ENCODE measurements around the gene HS6ST2.

The HS6ST2 gene

GRCh38 chrX:132673331-132673730, 285.1 kb downstream of the HS6ST2 start:
- no peak for DNase-seq (ENCODE audit: low read depth)

GRCh38 chrX:132671229-132671641, 287.2 kb downstream of the HS6ST2 start:
- no peak for DNase-seq (ENCODE audit: low read depth)

GRCh38 chrX:132669142-132669541, 289.3 kb downstream of the HS6ST2 start:
- no peak for DNase-seq (ENCODE audit: low read depth)

GRCh38 chrX:132668178-132668577, 290.3 kb downstream of the HS6ST2 start:
- no peak for DNase-seq (ENCODE audit: low read depth)

- no peak for DNase-seq (ENCODE audit: low read depth)
Measured at GRCh38 chrX:132665676-132666075, 292.8 kb downstream of the HS6ST2 start.

GRCh38 chrX:132664273-132664672, 294.2 kb downstream of the HS6ST2 start:
- no peak for DNase-seq (ENCODE audit: low read depth)

GRCh38 chrX:132662844-132663243, 295.6 kb downstream of the HS6ST2 start:
- no peak for DNase-seq (ENCODE audit: low read depth)

GRCh38 chrX:132657876-132658275, 300.6 kb downstream of the HS6ST2 start:
- DNase-seq (ENCODE audit: low read depth) = no peak

GRCh38 chrX:132652871-132653270, 305.6 kb downstream of the HS6ST2 start:
- DNase-seq (ENCODE audit: low read depth) = no peak

GRCh38 chrX:132651421-132652086, 306.9 kb downstream of the HS6ST2 start:
- DNase-seq (ENCODE audit: low read depth) = no peak

GRCh38 chrX:132648895-132649294, 309.5 kb downstream of the HS6ST2 start:
- DNase-seq (ENCODE audit: low read depth) = peak; percentile 65

- DNase-seq (ENCODE audit: low read depth) = no peak
Measured at GRCh38 chrX:132639446-132639845, 319.0 kb downstream of the HS6ST2 start.

GRCh38 chrX:132638313-132638712, 320.1 kb downstream of the HS6ST2 start:
- DNase-seq (ENCODE audit: low read depth) = no peak

GRCh38 chrX:132636080-132636479, 322.3 kb downstream of the HS6ST2 start:
- DNase-seq (ENCODE audit: low read depth) = no peak

GRCh38 chrX:132634521-132634920, 323.9 kb downstream of the HS6ST2 start:
- DNase-seq (ENCODE audit: low read depth) = no peak

- no peak for DNase-seq (ENCODE audit: low read depth)
Measured at GRCh38 chrX:132631579-132632232, 326.7 kb downstream of the HS6ST2 start.

GRCh38 chrX:132624466-132624865, 334.0 kb downstream of the HS6ST2 start:
- DNase-seq (ENCODE audit: low read depth) = no peak

GRCh38 chrX:132623942-132624341, 334.5 kb downstream of the HS6ST2 start:
- no peak for DNase-seq (ENCODE audit: low read depth)

- DNase-seq (ENCODE audit: low read depth) = no peak
Measured at GRCh38 chrX:132623300-132623699, 335.1 kb downstream of the HS6ST2 start.

GRCh38 chrX:132622130-132622529, 336.3 kb downstream of the HS6ST2 start:
- peak; percentile 34 for DNase-seq (ENCODE audit: low read depth)

GRCh38 chrX:132618810-132619209, 339.6 kb downstream of the HS6ST2 start:
- DNase-seq (ENCODE audit: low read depth) = no peak

- no peak for DNase-seq (ENCODE audit: low read depth)
Measured at GRCh38 chrX:132615391-132616131, 342.9 kb downstream of the HS6ST2 start.

GRCh38 chrX:132614297-132614696, 344.1 kb downstream of the HS6ST2 start:
- no peak for DNase-seq (ENCODE audit: low read depth)

All from HS-5 (cell line).